D721Med (cell line): ENCODE results near the gene PSMC6.
"Not testable (repeated sequence)": the region's sequence is repeated elsewhere in the genome, so short reads cannot be mapped to it uniquely, and the experiment has no call there.

ENCODE experiments used
- DNase-seq: peaks from one replicate; pipeline ENCODE4 v3.0.0; 2011; ENCODE audit warnings: low spot score; ENCODE audit not compliant: insufficient read length
- FAIRE-seq: peaks from 2 replicates; lab custom pipeline; 2011; peaks lifted over from hg19 to GRCh38; lab: Jason Lieb, UNC
- TF ChIP-seq, protein P1 (sequence below): IDR thresholded peaks from 2 replicates; pipeline ENCODE4 v1.5.1; 2012; ENCODE audit warnings: mild to moderate bottlenecking, control low read depth; ENCODE audit not compliant: insufficient read depth; ENCODE audit errors: missing control alignments

The PSMC6 gene

DNA sequence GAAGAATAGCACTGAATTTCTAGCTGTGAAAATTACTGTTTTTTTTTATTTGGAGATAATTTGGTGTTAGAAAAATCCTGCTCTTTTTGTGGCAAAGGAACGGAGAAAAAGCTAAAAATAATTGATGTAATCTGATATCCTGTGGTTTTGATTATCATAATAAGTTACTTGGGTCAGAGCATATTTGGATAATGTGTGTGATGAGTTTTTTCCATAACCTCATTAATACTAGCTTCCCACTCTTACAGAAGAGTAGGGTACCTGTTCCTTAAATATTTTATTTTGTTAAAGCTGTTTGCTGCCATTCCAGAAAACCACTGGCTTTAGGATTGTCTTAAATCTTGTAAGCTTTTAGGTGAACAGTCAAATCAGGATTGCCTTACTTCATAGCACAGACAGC, 4.7 kb downstream of the PSMC6 start:
- DNase-seq: no peak
- peak; percentile 44 for FAIRE-seq
- TF ChIP-seq, protein P1, sequence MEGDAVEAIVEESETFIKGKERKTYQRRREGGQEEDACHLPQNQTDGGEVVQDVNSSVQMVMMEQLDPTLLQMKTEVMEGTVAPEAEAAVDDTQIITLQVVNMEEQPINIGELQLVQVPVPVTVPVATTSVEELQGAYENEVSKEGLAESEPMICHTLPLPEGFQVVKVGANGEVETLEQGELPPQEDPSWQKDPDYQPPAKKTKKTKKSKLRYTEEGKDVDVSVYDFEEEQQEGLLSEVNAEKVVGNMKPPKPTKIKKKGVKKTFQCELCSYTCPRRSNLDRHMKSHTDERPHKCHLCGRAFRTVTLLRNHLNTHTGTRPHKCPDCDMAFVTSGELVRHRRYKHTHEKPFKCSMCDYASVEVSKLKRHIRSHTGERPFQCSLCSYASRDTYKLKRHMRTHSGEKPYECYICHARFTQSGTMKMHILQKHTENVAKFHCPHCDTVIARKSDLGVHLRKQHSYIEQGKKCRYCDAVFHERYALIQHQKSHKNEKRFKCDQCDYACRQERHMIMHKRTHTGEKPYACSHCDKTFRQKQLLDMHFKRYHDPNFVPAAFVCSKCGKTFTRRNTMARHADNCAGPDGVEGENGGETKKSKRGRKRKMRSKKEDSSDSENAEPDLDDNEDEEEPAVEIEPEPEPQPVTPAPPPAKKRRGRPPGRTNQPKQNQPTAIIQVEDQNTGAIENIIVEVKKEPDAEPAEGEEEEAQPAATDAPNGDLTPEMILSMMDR: no peak

DNA sequence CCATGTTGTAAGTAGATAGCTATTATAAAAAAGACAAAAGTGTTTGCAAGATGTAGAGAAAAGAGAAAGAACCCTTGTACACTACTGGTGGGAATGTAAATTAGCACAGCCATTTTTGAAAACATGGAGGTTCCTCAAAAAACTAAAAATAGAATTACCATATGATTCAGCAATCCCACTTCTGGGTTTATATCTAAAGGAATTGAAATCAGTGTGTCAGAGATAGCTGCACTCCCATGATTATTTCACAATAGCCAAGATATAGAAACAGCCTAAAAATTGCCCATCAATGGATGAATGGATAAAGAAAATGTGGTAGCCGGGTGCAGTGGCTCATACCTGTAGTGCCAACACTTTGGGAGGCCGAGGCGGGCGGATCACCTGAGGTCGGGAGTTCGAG, 9.2 kb downstream of the PSMC6 start:
- no peak for FAIRE-seq
- DNase-seq: no peak
- TF ChIP-seq, protein P1: no peak

DNA sequence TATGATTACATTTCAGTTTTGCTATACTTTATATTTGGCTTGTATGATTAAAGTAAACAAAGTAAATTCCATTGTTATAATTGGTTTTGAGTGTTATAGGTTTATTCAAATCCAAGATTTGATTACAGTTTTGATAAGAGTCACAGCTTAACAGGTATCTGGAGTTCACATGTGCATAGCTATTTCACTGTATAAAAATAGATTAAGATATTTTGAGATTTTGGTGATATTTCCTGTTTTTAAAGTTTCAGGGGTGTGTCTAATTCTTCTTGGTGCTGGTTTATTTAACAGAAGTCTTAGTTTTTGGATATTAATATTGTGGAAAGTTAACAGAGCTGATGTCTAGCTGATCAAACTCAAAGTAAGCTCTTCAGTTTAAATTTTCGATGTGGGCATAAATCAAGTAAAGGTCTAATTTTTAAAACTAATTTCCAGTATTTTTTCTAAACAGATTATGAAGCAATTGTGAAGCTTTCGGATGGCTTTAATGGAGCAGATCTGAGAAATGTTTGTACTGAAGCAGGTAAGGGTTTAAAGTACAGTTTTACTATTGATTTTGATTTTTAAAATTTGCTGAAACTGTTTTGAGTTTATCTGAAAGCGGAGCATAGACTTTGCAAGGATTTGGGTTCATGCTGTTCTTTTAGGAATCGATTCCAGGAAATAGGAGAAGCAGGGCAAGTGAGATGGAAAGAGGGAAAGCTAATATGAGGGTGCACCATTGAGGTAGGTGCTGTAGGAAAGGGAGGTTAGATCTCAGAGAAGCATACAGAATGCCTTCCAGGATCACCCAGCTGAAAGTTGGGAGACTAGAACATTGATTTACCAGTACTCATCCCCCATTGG, 16.7 kb downstream of the PSMC6 start:
- FAIRE-seq: no peak
- DNase-seq: no peak
- TF ChIP-seq, protein P1: no peak

DNA sequence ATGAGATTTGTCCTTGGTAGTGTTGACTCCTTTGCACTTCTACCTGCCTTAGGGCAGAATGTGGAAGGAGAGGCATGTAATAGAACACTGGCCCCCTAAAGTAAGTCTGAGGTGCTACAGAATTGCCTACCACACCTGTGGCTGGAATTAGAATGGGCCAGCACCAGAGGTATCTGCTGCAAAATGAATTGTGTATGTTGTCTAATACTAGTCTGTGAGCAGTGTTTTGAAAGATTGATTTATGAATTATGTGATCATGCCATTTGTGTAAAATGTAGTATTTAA, 17.3 kb downstream of the PSMC6 start:
- TF ChIP-seq, protein P1: no peak
- FAIRE-seq (no peak), DNase-seq (no peak)

DNA sequence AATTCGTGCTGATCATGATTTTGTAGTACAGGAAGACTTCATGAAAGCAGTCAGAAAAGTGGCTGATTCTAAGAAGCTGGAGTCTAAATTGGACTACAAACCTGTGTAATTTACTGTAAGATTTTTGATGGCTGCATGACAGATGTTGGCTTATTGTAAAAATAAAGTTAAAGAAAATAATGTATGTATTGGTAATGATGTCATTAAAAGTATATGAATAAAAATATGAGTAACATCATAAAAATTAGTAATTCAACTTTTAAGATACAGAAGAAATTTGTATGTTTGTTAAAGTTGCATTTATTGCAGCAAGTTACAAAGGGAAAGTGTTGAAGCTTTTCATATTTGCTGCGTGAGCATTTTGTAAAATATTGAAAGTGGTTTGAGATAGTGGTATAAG, 20.5 kb downstream of the PSMC6 start:
- not testable (repeated sequence) for DNase-seq, FAIRE-seq

DNA sequence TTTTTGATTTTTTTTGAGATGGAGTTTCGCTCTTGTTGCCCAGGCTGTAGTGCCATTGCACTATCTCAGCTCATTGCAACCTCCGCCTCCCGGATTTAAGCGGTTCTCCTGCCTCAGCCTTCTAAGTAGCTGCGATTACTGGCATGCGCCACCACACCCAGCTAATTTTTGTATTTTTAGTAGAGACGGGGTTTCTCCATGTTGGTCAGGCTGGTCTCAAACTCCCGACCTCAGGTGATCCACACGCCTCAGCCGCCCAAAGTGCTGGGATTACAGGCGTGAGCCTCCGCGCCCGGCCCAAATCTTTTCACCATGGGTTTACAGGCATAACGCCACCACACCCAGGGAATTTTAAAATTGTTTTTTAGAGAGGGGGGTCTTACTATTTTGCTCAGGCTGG, 22.0 kb downstream of the PSMC6 start:
- FAIRE-seq, DNase-seq: not testable (repeated sequence)

DNA sequence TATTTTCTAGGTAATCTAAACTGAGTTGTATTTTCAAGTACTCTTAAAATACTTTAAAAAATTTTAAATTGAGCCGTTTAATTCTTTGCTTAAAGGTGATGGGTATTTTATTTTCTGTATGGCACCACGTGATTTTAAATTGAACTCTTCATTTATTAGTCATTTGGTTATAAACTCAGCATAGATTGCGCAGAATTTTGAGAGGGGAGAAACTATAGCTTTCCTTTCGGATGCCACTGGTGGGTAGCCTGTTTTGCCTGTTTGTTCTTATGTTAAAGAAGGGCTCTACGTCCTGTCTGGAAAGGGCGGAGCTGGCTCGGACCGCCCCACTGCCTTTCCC, 22.6 kb downstream of the PSMC6 start:
- TF ChIP-seq, protein P1: no peak
- no peak for DNase-seq
- no peak for FAIRE-seq

DNA sequence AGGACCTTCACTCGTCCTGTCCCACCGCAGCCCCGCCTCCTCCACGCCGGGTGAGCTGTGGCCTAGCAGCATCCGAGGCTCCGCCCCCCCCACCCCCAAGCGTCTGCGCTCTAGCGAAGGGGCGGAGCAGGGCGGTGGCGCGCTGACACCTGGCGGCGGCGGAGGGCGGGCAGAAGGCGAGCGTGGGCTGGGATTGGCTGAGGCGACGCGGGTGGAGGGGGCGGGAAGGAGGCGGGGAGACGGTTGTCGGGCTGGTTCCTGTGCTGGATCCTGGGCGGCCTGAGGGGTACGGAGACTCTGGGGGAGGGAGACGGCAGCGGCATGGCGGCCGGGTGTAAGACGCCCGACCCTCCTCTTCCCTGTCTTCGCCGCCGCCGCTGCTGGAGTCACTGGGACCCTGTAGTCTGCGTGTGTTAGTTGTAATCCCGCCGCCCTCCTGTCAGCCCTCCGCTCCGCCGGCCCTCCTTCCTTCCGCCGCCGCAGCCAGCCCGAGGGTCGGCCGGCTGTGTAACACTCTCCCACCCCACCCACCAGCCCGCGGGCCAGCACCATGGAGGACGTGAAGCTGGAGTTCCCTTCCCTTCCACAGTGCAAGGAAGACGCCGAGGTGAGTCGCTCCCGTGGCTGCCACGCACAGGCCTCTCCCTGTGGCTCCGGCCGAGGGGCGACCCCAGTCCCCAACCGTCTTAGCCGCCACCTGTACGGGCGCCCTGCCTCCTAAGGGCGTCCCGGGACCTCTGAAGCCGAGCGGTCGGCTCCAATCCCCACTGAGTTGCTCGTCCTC, 23.1 kb downstream of the PSMC6 start, which contains the start of gene STYX:
Gene STYX (plus strand): TSS at position 242 of the 784 bp plus-strand sequence. CDS start 309 bp downstream, at position 551.
- no peak for FAIRE-seq
- TF ChIP-seq, protein P1: no peak
- peak; percentile 31 for DNase-seq
